K562 treated with DMSO at 1 percent for 24 hours (cell line): ENCODE data around the gene DAB2. TPM values are rescaled to one million over a fixed set of nuclear protein-coding genes. Genes with fewer than 3 reads are reported as not detected.

Experiments used
- total RNA-seq: library from RNA; unstranded; fragments of 300-600 nt; gene quantifications from 2 replicates; pipeline ENCODE4 v1.2.3, GENCODE V29; 2022; ENCODE audit warnings: low read depth; ENCODE audit not compliant: insufficient read depth

The DAB2 gene
- total RNA-seq, result 19.6 and 27.6 TPM in 2 replicates

GRCh38 chr5:39424736-39425637 is at the start of gene DAB2:
Gene DAB2 (minus strand): TSS chr5:39424980. CDS start chr5:39394320, 30,660 bp downstream.

DNA sequence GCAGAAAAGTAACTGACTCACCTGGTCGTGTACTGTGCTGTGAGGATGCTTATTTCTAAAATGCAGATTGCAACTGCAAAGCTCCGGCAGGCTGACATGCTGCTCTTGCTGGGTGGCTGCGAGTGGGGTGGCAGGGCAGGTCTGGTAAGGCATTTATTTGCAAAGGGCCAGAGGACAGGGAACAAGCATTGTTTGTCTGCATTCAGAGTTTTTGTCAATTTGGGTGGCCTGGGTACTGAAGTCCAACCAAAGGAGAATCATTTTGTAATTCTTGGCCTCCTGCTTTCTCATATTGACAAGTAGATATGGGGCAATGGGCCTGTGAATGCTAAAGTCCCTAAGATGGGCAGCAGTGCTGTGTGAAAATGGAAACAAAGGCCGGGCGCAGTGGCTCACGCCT is 60.4 kb downstream of the DAB2 start, which contains the start of gene C9:
Gene C9, minus strand, starts transcription at position 129 of the 400 bp plus-strand sequence. Its CDS starts 31 bp downstream, at position 98.

Other genes starting within 250 kb of the DAB2 start
- 7.9 and 10.1 TPM in 2 replicates for gene FYB1, start 205.4 kb downstream of the DAB2 start, total RNA-seq
- not detected in 2 replicates for gene C9, start 60.5 kb downstream of the DAB2 start, total RNA-seq